HEK293T (cell line): Measurements from ENCODE around the gene BPNT1.
A peak's percentile ranks its signal among the peaks of the same experiment; 100 is the strongest.

Experiments
- CTCF ChIA-PET: fragments of 350-600 bp; formaldehyde crosslinking; extraction: SDS; loops from one replicate; lab custom pipeline; 2021; ENCODE audit warnings: antibody characterized with exemption, inconsistent platforms; lab: Yijun Ruan, JAX
- POLR2A ChIA-PET: fragments of 350-600 bp; formaldehyde crosslinking; extraction: SDS; loops from one replicate; lab custom pipeline; 2020; ENCODE audit warnings: antibody characterized with exemption, inconsistent platforms; lab: Yijun Ruan, JAX
- DNase-seq: peaks from one replicate; pipeline ENCODE4 v3.0.0; 2012; ENCODE audit warnings: mixed read lengths; ENCODE audit errors: extremely low spot score
- ARNT ChIP-seq: fragments of 450-650 bp; IDR thresholded peaks from 2 replicates; pipeline ENCODE4 v1.6.1; 2017; ENCODE audit warnings: mild to moderate bottlenecking
- BHLHE40 ChIP-seq: fragments of 450-650 bp; IDR thresholded peaks from 2 replicates; pipeline ENCODE4 v1.6.1; 2016; ENCODE audit warnings: mild to moderate bottlenecking, moderate library complexity, borderline replicate concordance
- CTBP1 ChIP-seq: fragments of 450-650 bp; IDR thresholded peaks from 2 replicates; pipeline ENCODE4 v1.6.1; 2016; ENCODE audit warnings: borderline replicate concordance
- ELF4 ChIP-seq: fragments of 450-650 bp; IDR thresholded peaks from 2 replicates; pipeline ENCODE4 v1.6.1; 2017; ENCODE audit warnings: antibody characterized with exemption
- FOXA1 ChIP-seq: fragments of 450-650 bp; IDR thresholded peaks from 2 replicates; pipeline ENCODE4 v1.6.1; 2016; ENCODE audit warnings: mild to moderate bottlenecking
- FOXK2 ChIP-seq: fragments of 450-650 bp; IDR thresholded peaks from 2 replicates; pipeline ENCODE4 v1.6.1; 2016; ENCODE audit warnings: mild to moderate bottlenecking
- FOXM1 ChIP-seq: fragments of 450-650 bp; IDR thresholded peaks from 2 replicates; pipeline ENCODE4 v1.6.1; 2017; ENCODE audit warnings: mild to moderate bottlenecking, borderline replicate concordance
- HDGF ChIP-seq: fragments of 450-650 bp; IDR thresholded peaks from 2 replicates; pipeline ENCODE4 v1.6.1; 2017; ENCODE audit warnings: antibody characterized with exemption, borderline replicate concordance
- L3MBTL2 ChIP-seq: fragments of 450-650 bp; conservative IDR thresholded peaks from 2 replicates; pipeline ENCODE4 v1.6.1; 2016; ENCODE audit warnings: mild to moderate bottlenecking
- LEF1 ChIP-seq: fragments of 450-650 bp; IDR thresholded peaks from 2 replicates; pipeline ENCODE4 v1.6.1; 2017; ENCODE audit warnings: mild to moderate bottlenecking, borderline replicate concordance
- NFRKB ChIP-seq: fragments of 450-650 bp; IDR thresholded peaks from 2 replicates; pipeline ENCODE4 v1.6.1; 2016; ENCODE audit warnings: mild to moderate bottlenecking, moderate library complexity
- SP1 ChIP-seq: fragments of 450-650 bp; IDR thresholded peaks from 2 replicates; pipeline ENCODE4 v1.6.1; 2017
- SUZ12 ChIP-seq: fragments of 450-650 bp; IDR thresholded peaks from 2 replicates; pipeline ENCODE4 v1.6.1; 2016; ENCODE audit warnings: mild to moderate bottlenecking
- TARDBP ChIP-seq: fragments of 450-650 bp; IDR thresholded peaks from 2 replicates; pipeline ENCODE4 v1.6.1; 2016
- ZNF384 ChIP-seq: fragments of 450-650 bp; IDR thresholded peaks from 2 replicates; pipeline ENCODE4 v1.6.1; 2016
- TF ChIP-seq, protein P1 (sequence below): fragments of 450-650 bp; IDR thresholded peaks from 2 replicates; pipeline ENCODE4 v1.6.1; 2016

The BPNT1 gene, protein sequence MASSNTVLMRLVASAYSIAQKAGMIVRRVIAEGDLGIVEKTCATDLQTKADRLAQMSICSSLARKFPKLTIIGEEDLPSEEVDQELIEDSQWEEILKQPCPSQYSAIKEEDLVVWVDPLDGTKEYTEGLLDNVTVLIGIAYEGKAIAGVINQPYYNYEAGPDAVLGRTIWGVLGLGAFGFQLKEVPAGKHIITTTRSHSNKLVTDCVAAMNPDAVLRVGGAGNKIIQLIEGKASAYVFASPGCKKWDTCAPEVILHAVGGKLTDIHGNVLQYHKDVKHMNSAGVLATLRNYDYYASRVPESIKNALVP

GRCh38 chr1:220089650-220090556 is at the start of gene BPNT1:
BPNT1 (minus strand) TSS chr1:220089788; CDS start chr1:220079846, 9,942 bp downstream.
- TF ChIP-seq CTBP1 (peak; percentile 82), ZNF384 (peak; percentile 86), L3MBTL2 (peak; percentile 70), SP1 (no peak), FOXK2 (peak; percentile 53; the same call in 1 of the 2 replicates), FOXM1 (0 out of 2 replicates have a peak, but pooled peaks have one; percentile 60), ELF4 (no peak), HDGF (no peak)
- TF ChIP-seq, protein P1, sequence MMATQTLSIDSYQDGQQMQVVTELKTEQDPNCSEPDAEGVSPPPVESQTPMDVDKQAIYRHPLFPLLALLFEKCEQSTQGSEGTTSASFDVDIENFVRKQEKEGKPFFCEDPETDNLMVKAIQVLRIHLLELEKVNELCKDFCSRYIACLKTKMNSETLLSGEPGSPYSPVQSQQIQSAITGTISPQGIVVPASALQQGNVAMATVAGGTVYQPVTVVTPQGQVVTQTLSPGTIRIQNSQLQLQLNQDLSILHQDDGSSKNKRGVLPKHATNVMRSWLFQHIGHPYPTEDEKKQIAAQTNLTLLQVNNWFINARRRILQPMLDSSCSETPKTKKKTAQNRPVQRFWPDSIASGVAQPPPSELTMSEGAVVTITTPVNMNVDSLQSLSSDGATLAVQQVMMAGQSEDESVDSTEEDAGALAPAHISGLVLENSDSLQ = peak; percentile 65
- peak; percentile 86 for DNase-seq
- ChIA-PET POLR2A (interaction anchor here (0.8 to 0.9 kb wide), 2 partner anchors 13 to 45 kb away, joined by 3 read pairs; no protein-coding TSS in a partner anchor), CTCF (interaction anchor here (0.6 to 1.0 kb wide), 6 partner anchors 24 to 891 kb away, joined by 3 to 6 read pairs (median 3); no protein-coding TSS in a partner anchor)

DNA sequence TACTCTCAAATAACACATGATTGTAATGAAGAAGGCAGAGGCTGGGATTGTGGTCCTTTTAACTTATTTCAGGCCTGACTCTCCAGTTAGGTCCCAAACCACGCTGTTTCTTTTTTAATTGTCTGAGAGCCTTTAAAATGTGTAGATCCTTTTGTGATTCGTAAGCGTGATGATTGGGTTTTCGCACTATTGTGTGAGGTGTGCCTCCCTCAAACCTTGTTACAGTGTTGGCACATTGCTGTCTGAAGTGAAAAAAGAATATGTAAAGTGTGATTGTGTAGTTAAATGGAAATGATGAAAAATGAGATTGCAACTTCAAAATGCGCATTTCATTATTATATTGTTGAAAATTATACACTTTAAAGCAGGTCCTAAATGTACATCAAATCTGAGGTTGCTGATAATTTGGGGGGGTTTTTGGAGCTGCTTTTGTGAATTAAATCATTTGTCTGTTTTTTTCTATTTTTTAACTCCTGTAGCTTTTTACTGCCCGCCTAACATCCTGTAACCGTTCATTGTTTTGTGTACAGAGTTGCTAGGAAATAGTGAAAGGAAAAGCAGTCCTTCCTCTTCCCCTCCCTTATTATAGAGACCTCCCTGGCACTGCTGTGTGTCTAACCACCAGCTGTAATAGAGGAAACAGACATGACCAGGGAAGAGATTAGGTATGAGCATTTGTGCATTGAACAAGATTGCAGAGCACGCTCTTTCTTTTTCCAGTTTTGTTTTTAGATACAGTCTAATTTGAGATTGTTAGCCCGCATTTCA is 47.6 kb upstream of the BPNT1 start:
- TF ChIP-seq L3MBTL2 (no peak), BHLHE40 (no peak), HDGF (no peak), FOXM1 (no peak)
- TF ChIP-seq, protein P1 = no peak
- no peak for DNase-seq
- CTCF ChIA-PET = no interaction called here
- POLR2A ChIA-PET = no interaction called here

DNA sequence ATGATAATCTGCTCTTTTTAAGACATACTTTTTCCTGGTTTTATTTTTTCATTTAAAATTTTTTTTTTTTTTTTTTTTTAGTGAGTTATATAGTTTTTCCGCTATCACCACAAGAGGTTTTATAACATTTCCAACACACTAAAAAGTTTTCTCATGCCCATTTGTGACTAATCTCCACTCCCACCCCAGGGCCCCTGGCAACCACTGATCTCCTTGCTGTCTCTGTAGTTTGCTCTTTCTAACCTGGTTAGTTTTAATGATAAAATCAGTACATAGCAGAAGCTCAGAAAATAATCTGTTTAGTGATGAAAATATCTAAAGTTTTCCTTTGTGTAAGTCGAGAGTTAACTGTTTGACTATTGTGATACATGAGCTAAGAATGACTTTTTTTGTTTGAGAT is 46.2 kb upstream of the BPNT1 start:
- DNase-seq = no peak
- TF ChIP-seq SP1 (no peak), FOXK2 (no peak), SUZ12 (no peak), HDGF (no peak), ZNF384 (no peak), TARDBP (no peak), L3MBTL2 (no peak), NFRKB (no peak), FOXM1 (no peak), BHLHE40 (no peak), CTBP1 (no peak), ARNT (no peak), LEF1 (no peak), ELF4 (no peak), FOXA1 (no peak)
- TF ChIP-seq, protein P1 = no peak
- POLR2A ChIA-PET = no interaction called here
- CTCF ChIA-PET = no interaction called here

- DNase-seq = no peak
- CTCF ChIA-PET = no interaction called here
- POLR2A ChIA-PET = no interaction called here
- TF ChIP-seq TARDBP (no peak), ELF4 (no peak), FOXA1 (no peak), BHLHE40 (no peak), ZNF384 (no peak), SP1 (no peak), CTBP1 (no peak)
These were observed 40.1 kb upstream of the BPNT1 start for GRCh38 chr1:220129479-220130210.

DNA sequence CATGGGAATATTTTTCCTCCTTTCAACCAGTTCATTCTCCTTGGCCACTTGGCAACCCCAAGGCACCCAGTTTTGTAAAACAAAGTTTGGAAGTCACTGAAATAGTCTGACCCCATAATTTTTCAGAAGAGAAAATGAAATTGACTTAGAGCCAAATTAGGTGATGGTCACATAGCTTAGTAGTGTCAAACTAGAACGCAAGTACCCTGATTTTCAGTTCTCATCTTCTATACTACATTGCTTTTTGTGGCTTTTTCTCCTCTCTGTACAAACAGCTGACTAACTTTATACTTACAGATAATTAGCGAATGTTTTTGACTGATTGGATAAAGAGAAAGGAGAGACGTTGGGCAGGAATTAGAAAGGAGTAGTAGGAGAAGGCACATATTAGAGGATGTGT is 37.5 kb upstream of the BPNT1 start:
- ChIA-PET CTCF (no interaction called here), POLR2A (no interaction called here)
- TF ChIP-seq ARNT (no peak), BHLHE40 (no peak), NFRKB (no peak), FOXA1 (no peak), HDGF (no peak), LEF1 (no peak), FOXM1 (no peak), ELF4 (no peak), SUZ12 (no peak), SP1 (no peak)
- no peak for DNase-seq
